K562 (cell line): ENCODE data around the gene PPFIBP2. TPM values are rescaled to one million over a fixed set of nuclear protein-coding genes. Genes with fewer than 3 reads are reported as not detected.

Experiments
- ATAC-seq: fragments of 200-7000 bp; cut with Tn5 transposase; 3 replicates; pipeline ENCODE4 v1.9.1; 2020; ENCODE audit warnings: moderate library complexity
- BruUV-seq: library from RNA; stranded (reverse); fragments of 400-500 nt; replicated peaks from 2 replicates; lab custom pipeline; 2021; lab: Mats Ljungman, UMichigan
- CTCF ChIA-PET: fragments of 300-600 bp; formaldehyde crosslinking; extraction: SDS; loops from one replicate; lab custom pipeline; 2021; ENCODE audit warnings: low intra/inter-chr PET ratio; lab: Yijun Ruan, JAX
- POLR2A ChIA-PET: fragments of 300-600, 350-650 bp; sonication (Branson Sonifier 250); formaldehyde crosslinking; extraction: SDS; loops from one replicate; lab custom pipeline; 2021; ENCODE audit warnings: antibody characterized with exemption, inconsistent platforms; lab: Yijun Ruan, JAX
- DNase-seq, 4 experiments: peaks; one replicate each; pipeline versions ENCODE4 v3.0.0 to v3.0.0-alpha.2; 2011 to 2018; ENCODE audit warnings: low spot score in 3 of 4, mixed read lengths in 3 of 4; ENCODE audit errors: extremely low read depth in 1 of 4
- FAIRE-seq: peaks from 2 replicates; lab custom pipeline; 2011; peaks lifted over from hg19 to GRCh38; lab: Jason Lieb, UNC
- H2AFZ ChIP-seq: 2 replicates; pipeline ENCODE4 v1.6.0; 2011; ENCODE audit warnings: low read depth, low read length, control low read depth, inconsistent platforms
- H3K27ac ChIP-seq: fragments of 200-600 bp; 3 replicates; pipeline ENCODE4 v1.8.0; 2011; ENCODE audit warnings: low read depth, mild to moderate bottlenecking, control low read depth, inconsistent platforms, low read length, moderate library complexity, mixed read lengths; ENCODE audit errors: extremely low read depth
- H3K27me3 ChIP-seq, 2 experiments: fragments of 300-600 bp in 1 of 2; 2 replicates in 1 of 2; 3 replicates in 1 of 2; pipeline versions ENCODE4 v1.6.0 to v1.8.0; 2011; ENCODE audit warnings: inconsistent platforms in 2 of 2, low read length in 2 of 2, mild to moderate bottlenecking in 1 of 2, mixed read lengths in 1 of 2, moderate library complexity in 1 of 2; ENCODE audit not compliant: control insufficient read depth in 2 of 2, insufficient read depth in 2 of 2
- H3K36me3 ChIP-seq: fragments of 300-600 bp; 3 replicates; pipeline ENCODE4 v1.8.0; 2011; ENCODE audit warnings: mild to moderate bottlenecking, low read length, inconsistent platforms; ENCODE audit not compliant: control insufficient read depth, insufficient read depth
- H3K4me1 ChIP-seq, 2 experiments: fragments of 200-600 bp in 1 of 2; replicated peaks in 1 of 2; 2 replicates in 1 of 2; 3 replicates in 1 of 2; pipeline versions ENCODE4 v1.5.1 to v1.8.0; 2011; ENCODE audit warnings: inconsistent platforms in 2 of 2, low read length in 2 of 2, mild to moderate bottlenecking in 1 of 2, mixed read lengths in 1 of 2, moderate library complexity in 1 of 2; ENCODE audit not compliant: control insufficient read depth in 2 of 2, insufficient read depth in 2 of 2
- H3K4me2 ChIP-seq: 2 replicates; pipeline ENCODE4 v1.6.1; 2011; ENCODE audit warnings: low read length, control low read depth, inconsistent platforms, mixed read lengths; ENCODE audit not compliant: insufficient read depth
- H3K4me3 ChIP-seq: fragments of 200-600 bp; sonication (generic), shearing (Covaris generic); 2 replicates; pipeline ENCODE4 v1.5.1; 2016; ENCODE audit warnings: control low read depth, inconsistent platforms
- H3K79me2 ChIP-seq: fragments of 200-600 bp; 3 replicates; pipeline ENCODE4 v1.8.0; 2011; ENCODE audit warnings: low read length, inconsistent platforms; ENCODE audit not compliant: control insufficient read depth, insufficient read depth
- H3K9ac ChIP-seq, 2 experiments: 2 replicates each; pipeline versions ENCODE4 v1.6.0 to v1.6.1; 2011; ENCODE audit warnings: low read depth in 2 of 2, low read length in 2 of 2, control low read depth in 1 of 2, inconsistent platforms in 1 of 2, mild to moderate bottlenecking in 1 of 2, mixed read lengths in 1 of 2; ENCODE audit not compliant: insufficient read depth in 1 of 2
- H3K9me1 ChIP-seq: one replicate; pipeline ENCODE4 v1.6.0; 2011; ENCODE audit warnings: inconsistent platforms, mild to moderate bottlenecking, low read length, moderate library complexity; ENCODE audit not compliant: control insufficient read depth, insufficient read depth
- H3K9me3 ChIP-seq: replicated peaks from 2 replicates; pipeline ENCODE4 v1.5.1; 2011; ENCODE audit warnings: low read depth, low read length, inconsistent platforms; ENCODE audit not compliant: control insufficient read depth, insufficient read depth
- H4K20me1 ChIP-seq: replicated peaks from 2 replicates; pipeline ENCODE4 v1.6.1; 2011; ENCODE audit warnings: low read length, inconsistent platforms, mixed read lengths; ENCODE audit not compliant: control insufficient read depth, insufficient read depth
- CTBP1 ChIP-seq: fragments of 450-650 bp; IDR thresholded peaks from 2 replicates; pipeline ENCODE4 v1.6.1; 2016; ENCODE audit warnings: borderline replicate concordance
- EP400 ChIP-seq: fragments of 450-650 bp; IDR thresholded peaks from 2 replicates; pipeline ENCODE4 v1.6.1; 2017; ENCODE audit warnings: antibody characterized with exemption, mild to moderate bottlenecking, moderate library complexity
- ETV1 ChIP-seq: fragments of 450-650 bp; conservative IDR thresholded peaks from 2 replicates; pipeline ENCODE4 v1.6.1; 2016; ENCODE audit warnings: missing genetic modification characterization, control low read depth, low read depth, missing compliant biosample characterization
- HLTF ChIP-seq: fragments of 450-650 bp; IDR thresholded peaks from 2 replicates; pipeline ENCODE4 v1.6.1; 2016
- MTA1 ChIP-seq: fragments of 450-650 bp; IDR thresholded peaks from 2 replicates; pipeline ENCODE4 v1.6.1; 2017; ENCODE audit warnings: borderline replicate concordance
- POLR2A ChIP-seq: fragments of 450-650 bp; conservative IDR thresholded peaks from 2 replicates; pipeline ENCODE4 v1.6.1; 2016
- POU5F1 ChIP-seq: fragments of 150-350 bp; IDR thresholded peaks from 2 replicates; pipeline ENCODE4 v1.6.1; 2014; ENCODE audit warnings: borderline replicate concordance, low read length, low read depth, mild to moderate bottlenecking; ENCODE audit not compliant: partially characterized antibody
- PRPF4 ChIP-seq: fragments of 200-400 bp; formaldehyde crosslinking; IDR thresholded peaks from one replicate; pipeline ENCODE4 v1.6.1; 2017; ENCODE audit warnings: low read length, low read depth, mild to moderate bottlenecking; ENCODE audit not compliant: insufficient read depth, poor library complexity, severe bottlenecking
- SREBF1 ChIP-seq: fragments of 150-350 bp; IDR thresholded peaks from 2 replicates; pipeline ENCODE4 v1.6.1; 2014; ENCODE audit warnings: antibody characterized with exemption, low read depth, low read length, borderline replicate concordance
- WGBS: fragments of 100-300 bp; shearing (Covaris generic); methylation state at CpG from one replicate; pipeline ENCODE4 v1.1.6; 2016; ENCODE audit warnings: low coverage, mixed read lengths; ENCODE audit not compliant: insufficient coverage; ENCODE audit errors: missing lambda C conversion rate; 5-methylcytosine and 5-hydroxymethylcytosine counted together
- in situ Hi-C: fragments of 300-500 bp; cut with MboI; formaldehyde crosslinking; loops from 4 replicates; pipeline ENCODE4 v1.15.0; 2018; ENCODE audit warnings: inconsistent platforms, mixed read lengths
- intact Hi-C: fragments of 100-400 bp; cut with micrococcal nuclease; formaldehyde crosslinking; loops from 2 replicates; pipeline ENCODE4 v1.14.2; 2022
- polyA plus RNA-seq, 8 experiments: library from polyadenylated mRNA; depleted of rRNA in 4 of 8; stranded (reverse) in 5 of 8; unstranded in 3 of 8; fragments of >200 nt; fragmentation: Nextera tagmentation in 2 of 8; fragmentation: Illumina TruSeq in 1 of 8; extraction: Ambion mirVana in 2 of 8; extraction: Trizol in 1 of 8; gene quantifications; 2 replicates each; pipeline versions ENCODE4 v1.2.1 to v1.2.3, GENCODE V29; 2011 to 2014; ENCODE audit warnings: inconsistent platforms in 1 of 8, missing spikeins in 1 of 8
- total RNA-seq, 7 experiments: library from RNA; depleted of rRNA in 6 of 7; stranded (reverse); fragments of >200 nt in 6 of 7; fragmentation: Illumina TruSeq in 2 of 7; extraction: Trizol in 2 of 7; gene quantifications; 2 replicates each; pipeline versions ENCODE4 v1.2.1 to v1.2.3, GENCODE V29; 2011 to 2021; ENCODE audit warnings: low replicate concordance in 1 of 7
- TF ChIP-seq, protein P1 (sequence below): IDR thresholded peaks from 3 replicates; pipeline ENCODE4 v1.6.1; 2011; ENCODE audit warnings: borderline replicate concordance, mild to moderate bottlenecking; ENCODE audit not compliant: insufficient read length, insufficient read depth

The PPFIBP2 gene
- total and polyA plus RNA-seq, 9 of the 15 experiments (the other 6 are each of a cell fraction or from before 2014, with no cell fraction given): 0.18 to 3.4 (median 1.2) TPM

DNA sequence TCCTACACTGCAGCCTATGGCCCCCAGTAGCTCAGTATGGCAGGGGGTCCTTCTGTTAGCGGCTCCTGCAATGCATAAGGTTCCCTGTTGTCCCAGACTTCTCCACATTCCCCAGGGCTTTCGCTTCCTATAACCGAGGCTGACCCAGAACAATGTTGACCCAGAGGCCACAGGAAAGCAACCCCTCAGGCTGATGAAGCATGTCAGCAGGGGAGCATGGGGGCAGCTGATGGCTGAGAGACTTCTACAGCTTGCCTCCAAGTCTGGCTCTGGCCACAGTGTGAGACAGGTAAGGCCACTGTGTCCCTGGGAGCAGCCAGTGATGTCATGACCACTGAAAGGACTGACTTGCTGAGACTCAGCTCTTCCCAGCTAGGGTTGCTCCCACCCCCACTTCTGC, 12.5 kb upstream of the PPFIBP2 start:
- CTCF ChIA-PET: no interaction called here
- H3K36me3 ChIP-seq: no peaks in the 10 kb centered on the region
- no peak overlapping the region for H3K9ac ChIP-seq
- no peaks in the 10 kb centered on the region for H3K9me3 ChIP-seq
- no peak overlapping the region for H3K4me3 ChIP-seq
- no peak for DNase-seq
- no peak for TF ChIP-seq CTBP1
- no peak for TF ChIP-seq PRPF4
- TF ChIP-seq POLR2A: no peak
- TF ChIP-seq EP400: no peak
- no peak for TF ChIP-seq HLTF
- TF ChIP-seq ETV1 (tag): no peak
- TF ChIP-seq MTA1: no peak
- TF ChIP-seq SREBF1: no peak
- no peak for TF ChIP-seq POU5F1
- TF ChIP-seq, protein P1, sequence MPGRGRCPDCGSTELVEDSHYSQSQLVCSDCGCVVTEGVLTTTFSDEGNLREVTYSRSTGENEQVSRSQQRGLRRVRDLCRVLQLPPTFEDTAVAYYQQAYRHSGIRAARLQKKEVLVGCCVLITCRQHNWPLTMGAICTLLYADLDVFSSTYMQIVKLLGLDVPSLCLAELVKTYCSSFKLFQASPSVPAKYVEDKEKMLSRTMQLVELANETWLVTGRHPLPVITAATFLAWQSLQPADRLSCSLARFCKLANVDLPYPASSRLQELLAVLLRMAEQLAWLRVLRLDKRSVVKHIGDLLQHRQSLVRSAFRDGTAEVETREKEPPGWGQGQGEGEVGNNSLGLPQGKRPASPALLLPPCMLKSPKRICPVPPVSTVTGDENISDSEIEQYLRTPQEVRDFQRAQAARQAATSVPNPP: no peak
- H3K4me2 ChIP-seq: no peak overlapping the region
- in situ Hi-C loops (no loop called here), intact Hi-C loops (no loop called here)
- H2AFZ ChIP-seq: no peak overlapping the region
- no peaks in the 10 kb centered on the region for H4K20me1 ChIP-seq
- 2% methylated on average over 3 of the region's 3 CpGs for WGBS
- no TSS peak for BruUV-seq
- peaks cover 0 to 8% of the 10 kb centered on the region in 2 experiments; a peak in 2 of 5 replicates for H3K27me3 ChIP-seq
- no peak for FAIRE-seq
- POLR2A ChIA-PET: interaction anchor here (0.7 kb wide), 1 partner anchor 65 kb away, joined by 3 read pairs; no protein-coding TSS in a partner anchor
- no peak for ATAC-seq
- no peaks in the 10 kb centered on the region for H3K79me2 ChIP-seq
- H3K9me1 ChIP-seq: no peaks in the 10 kb centered on the region
- no peak overlapping the region for H3K27ac ChIP-seq
- H3K4me1 ChIP-seq: no peaks in the 10 kb centered on the region
